ENCODE data around the gene ULK2. TPM values are rescaled to one million over a fixed set of nuclear protein-coding genes. Genes with fewer than 3 reads are reported as not detected.

ULK2 gene
- total RNA-seq, 1 experiment from 2014 or later = 22.8 TPM

Other genes starting within 250 kb of the ULK2 start
- gene ALDH3A2, start 219.2 kb downstream of the ULK2 start, total RNA-seq (2021; ENCODE audit: unreplicated experiment) = 44.4 TPM
- gene SLC47A2, start 151.4 kb downstream of the ULK2 start, total RNA-seq (2021; ENCODE audit: unreplicated experiment) = not detected
- 0.21 TPM for gene ALDH3A1, start 119.6 kb downstream of the ULK2 start, total RNA-seq (2021; ENCODE audit: unreplicated experiment)
- gene AKAP10, start 109.9 kb upstream of the ULK2 start, total RNA-seq (2021; ENCODE audit: unreplicated experiment) = 24.6 TPM
- 80.8 TPM for gene SPECC1, start 141.4 kb upstream of the ULK2 start, total RNA-seq (2021; ENCODE audit: unreplicated experiment)

Data from Panc1 (cell line).